ENCODE data around the gene KLF15. TPM values are rescaled to one million over a fixed set of nuclear protein-coding genes. Genes with fewer than 3 reads are reported as not detected.

The KLF15 gene
- total and polyA plus RNA-seq, 9 donors = 13.4 to 83.3 (median 40.0) TPM

GRCh38 chr3:126351086-126351770, 6.0 kb downstream of the KLF15 start:
- Histone ChIP-seq H3K4me1 (ENCODE audit: insufficient read depth) (peaks cover 28% of the 10 kb centered on the region), H3K27ac (no peak overlapping the region), H3K27me3 (no peaks in the 10 kb centered on the region), H3K4me3 (no peak overlapping the region), H3K36me3 (no peaks in the 10 kb centered on the region), H3K9me3 (no peaks in the 10 kb centered on the region)
- TF ChIP-seq POLR2A (IDR thresholded peaks at IDR 0.05) = no peak
- TF ChIP-seq CTCF (IDR thresholded peaks at IDR 0.05) = no peak
- no peak for TF ChIP-seq EP300 (IDR thresholded peaks at IDR 0.05)
- intact Hi-C loops (cut with DNase I) = loop anchor here in 1 of 4 donors (5.0 kb wide), 1 partner anchor 39 kb away; no protein-coding TSS in a partner anchor
- 79 to 90% (median 86%) methylated on average over 10 of the region's 10 CpGs for WGBS, 3 donors
- peak in 4 of 5 donors; percentile 14 to 27 (median 18) for DNase-seq

- no peak for TF ChIP-seq CTCF (IDR thresholded peaks at IDR 0.05)
- no peak for TF ChIP-seq EP300 (IDR thresholded peaks at IDR 0.05)
- no peak for TF ChIP-seq POLR2A (IDR thresholded peaks at IDR 0.05)
- DNase-seq = peak in 2 of 5 donors; percentile 17 to 30
- Histone ChIP-seq H3K4me1 (ENCODE audit: insufficient read depth) (peaks cover 28% of the 10 kb centered on the region), H3K36me3 (no peaks in the 10 kb centered on the region), H3K9me3 (no peaks in the 10 kb centered on the region), H3K27ac (no peak overlapping the region), H3K27me3 (no peaks in the 10 kb centered on the region), H3K4me3 (no peak overlapping the region)
- intact Hi-C loops (cut with DNase I) = loop anchor here in 1 of 4 donors (5.0 kb wide), 1 partner anchor 38 kb away; no protein-coding TSS in a partner anchor
- 79 to 84% (median 81%) methylated on average over 9 of the region's 9 CpGs for WGBS, 3 donors
Observed at GRCh38 chr3:126350502-126351085, 6.6 kb downstream of the KLF15 start.

- 69 to 84% (median 75%) methylated on average over 14 to 15 of the region's 15 CpGs for WGBS, 3 donors
- Histone ChIP-seq H3K27ac (no peak overlapping the region), H3K4me1 (ENCODE audit: insufficient read depth) (peaks cover 27% of the 10 kb centered on the region), H3K9me3 (no peaks in the 10 kb centered on the region), H3K36me3 (no peaks in the 10 kb centered on the region), H3K4me3 (no peak overlapping the region), H3K27me3 (no peaks in the 10 kb centered on the region)
- TF ChIP-seq CTCF (IDR thresholded peaks at IDR 0.05) = no peak
- TF ChIP-seq POLR2A (IDR thresholded peaks at IDR 0.05) = no peak
- no peak for TF ChIP-seq EP300 (IDR thresholded peaks at IDR 0.05)
- intact Hi-C loops (cut with DNase I) = loop anchor here in 2 of 4 donors (5.0 to 10.0 kb wide), 2 partner anchors 38 to 85 kb away; no protein-coding TSS in a partner anchor
- DNase-seq = peak in 2 of 5 donors; percentile 21 to 26
Observed at GRCh38 chr3:126349611-126350501, 7.4 kb downstream of the KLF15 start.

- Histone ChIP-seq H3K4me1 (ENCODE audit: insufficient read depth) (peaks cover 23% of the 10 kb centered on the region), H3K9me3 (no peaks in the 10 kb centered on the region), H3K27me3 (no peaks in the 10 kb centered on the region), H3K27ac (no peak overlapping the region), H3K36me3 (no peaks in the 10 kb centered on the region), H3K4me3 (no peak overlapping the region)
- intact Hi-C loops (cut with DNase I) = loop anchor here in 1 of 4 donors (10.0 kb wide), 1 partner anchor 84 kb away; no protein-coding TSS in a partner anchor
- TF ChIP-seq EP300 (IDR thresholded peaks at IDR 0.05) = no peak
- TF ChIP-seq CTCF (IDR thresholded peaks at IDR 0.05) = no peak
- no peak for TF ChIP-seq POLR2A (IDR thresholded peaks at IDR 0.05)
- 88 to 93% (median 90%) methylated on average over 6 of the region's 6 CpGs for WGBS, 3 donors
- DNase-seq = peak in 2 of 5 donors; percentile 18 to 36
Observed at GRCh38 chr3:126349071-126349470, 8.1 kb downstream of the KLF15 start.

All from ovary (tissue), 9 donors.